SK-N-SH (cell line): ENCODE data around the gene TRPV5. TPM values are rescaled to one million over a fixed set of nuclear protein-coding genes. Genes with fewer than 3 reads are reported as not detected.

Experiments used
- CTCF ChIA-PET: fragments of 300-600, 350-600 bp; formaldehyde crosslinking; extraction: SDS; loops from one replicate; lab custom pipeline; 2021; lab: Yijun Ruan, JAX
- POLR2A ChIA-PET: fragments of 350-600 bp; sonication (Branson Sonifier 250); formaldehyde crosslinking; extraction: SDS; loops from one replicate; lab custom pipeline; 2020; ENCODE audit warnings: antibody characterized with exemption, inconsistent platforms; lab: Yijun Ruan, JAX
- DNase-seq: peaks from one replicate; pipeline ENCODE4 v3.0.0; 2012
- H2AFZ ChIP-seq: fragments of 200-600 bp; sonication (generic); 2 replicates; pipeline ENCODE4 v1.8.1; 2016; ENCODE audit warnings: antibody characterized with exemption, mild to moderate bottlenecking, low read depth
- H3F3A ChIP-seq: fragments of 200-600 bp; sonication (generic); replicated peaks from 2 replicates; pipeline ENCODE3; 2016; ENCODE audit warnings: antibody characterized with exemption, mild to moderate bottlenecking; ENCODE audit not compliant: insufficient read depth
- H3K27ac ChIP-seq, 2 experiments: fragments of 200-500 bp in 1 of 2; fragments of 200-600 bp in 1 of 2; sonication (Bioruptor generic) in 1 of 2; sonication (generic), shearing (Covaris generic) in 1 of 2; 2 replicates each; pipeline versions ENCODE4 v1.5.1 to v1.6.1; 2014 to 2016; ENCODE audit warnings: low read depth in 2 of 2, inconsistent platforms in 1 of 2, low read length in 1 of 2, mild to moderate bottlenecking in 1 of 2, mixed read lengths in 1 of 2
- H3K27me3 ChIP-seq: fragments of 200-600 bp; sonication (generic), shearing (Covaris generic); 2 replicates; pipeline ENCODE4 v1.6.1; 2016; ENCODE audit warnings: mixed run types; ENCODE audit not compliant: insufficient read depth
- H3K36me3 ChIP-seq, 2 experiments: fragments of 200-500 bp in 1 of 2; fragments of 200-600 bp in 1 of 2; sonication (Bioruptor generic) in 1 of 2; sonication (generic) in 1 of 2; replicated peaks in 1 of 2; 2 replicates each; pipeline versions ENCODE3 to v1.5.1; 2014 to 2016; ENCODE audit warnings: low read length in 1 of 2, mild to moderate bottlenecking in 1 of 2; ENCODE audit not compliant: insufficient read depth in 2 of 2, control insufficient read depth in 1 of 2
- H3K4me1 ChIP-seq, 2 experiments: fragments of 200-500 bp in 1 of 2; fragments of 200-600 bp in 1 of 2; sonication (Bioruptor generic) in 1 of 2; sonication (generic), shearing (Covaris generic) in 1 of 2; 2 replicates each; pipeline versions ENCODE4 v1.5.1 to v1.6.1; 2014 to 2016; ENCODE audit warnings: low read depth in 1 of 2, low read length in 1 of 2, mixed run types in 1 of 2; ENCODE audit not compliant: insufficient read depth in 2 of 2, control insufficient read depth in 1 of 2
- H3K4me2 ChIP-seq: fragments of 200-600 bp; sonication (generic), shearing (Covaris generic); 2 replicates; pipeline ENCODE4 v1.6.1; 2017; ENCODE audit warnings: mixed run types
- H3K4me3 ChIP-seq, 2 experiments: fragments of 200-500 bp in 1 of 2; fragments of 200-600 bp in 1 of 2; sonication (Bioruptor generic) in 1 of 2; sonication (generic), shearing (Covaris generic) in 1 of 2; 2 replicates each; pipeline versions ENCODE4 v1.5.1 to v1.8.1; 2014 to 2016; ENCODE audit warnings: low read depth in 2 of 2, inconsistent platforms in 1 of 2, low read length in 1 of 2, mild to moderate bottlenecking in 1 of 2, mixed read lengths in 1 of 2, moderate library complexity in 1 of 2
- H3K79me2 ChIP-seq: fragments of 200-600 bp; sonication (generic); 2 replicates; pipeline ENCODE4 v1.8.1; 2017; ENCODE audit warnings: mild to moderate bottlenecking; ENCODE audit not compliant: insufficient read depth
- H3K9ac ChIP-seq: fragments of 200-600 bp; sonication (generic); 2 replicates; pipeline ENCODE4 v1.6.1; 2017; ENCODE audit warnings: mixed run types
- H3K9me2 ChIP-seq: fragments of 200-600 bp; sonication (generic); 2 replicates; pipeline ENCODE4 v1.6.1; 2017; ENCODE audit warnings: mixed run types
- H3K9me3 ChIP-seq: fragments of 200-600 bp; sonication (generic); 2 replicates; pipeline ENCODE4 v1.6.1; 2017; ENCODE audit warnings: mixed run types, mild to moderate bottlenecking, moderate library complexity
- H4K20me1 ChIP-seq: fragments of 200-600 bp; sonication (generic); 2 replicates; pipeline ENCODE4 v1.6.1; 2017; ENCODE audit warnings: mild to moderate bottlenecking, mixed run types; ENCODE audit not compliant: insufficient read depth
- GATA2 ChIP-seq: sonication (generic); formaldehyde crosslinking; IDR thresholded peaks from 2 replicates; pipeline ENCODE4 v1.5.0; 2020; ENCODE audit warnings: mild to moderate bottlenecking, missing genetic modification reagents
- JUND ChIP-seq: IDR thresholded peaks from 2 replicates; pipeline ENCODE4 v1.4.0; 2012
- MEF2A ChIP-seq: IDR thresholded peaks from 2 replicates; pipeline ENCODE4 v1.4.0; 2012; ENCODE audit warnings: low read depth, borderline replicate concordance
- MXI1 ChIP-seq: IDR thresholded peaks from 2 replicates; pipeline ENCODE4 v1.6.1; 2012; ENCODE audit warnings: mild to moderate bottlenecking, low read depth, low read length, improper control_type of control experiment
- POLR2AphosphoS5 ChIP-seq: IDR thresholded peaks from 2 replicates; pipeline ENCODE4 v1.6.1; 2012; ENCODE audit warnings: low read depth, low read length
- RCOR1 ChIP-seq: fragments of 150-350 bp; IDR thresholded peaks from 2 replicates; pipeline ENCODE4 v1.6.1; 2017; ENCODE audit warnings: antibody characterized with exemption, low read length
- RFX5 ChIP-seq: IDR thresholded peaks from 2 replicates; pipeline ENCODE4 v1.6.1; 2012; ENCODE audit warnings: mild to moderate bottlenecking, improper control_type of control experiment, low read length
- RXRA ChIP-seq: IDR thresholded peaks from 2 replicates; pipeline ENCODE4 v1.4.0; 2012; ENCODE audit warnings: low read depth, mild to moderate bottlenecking, borderline replicate concordance
- SMC3 ChIP-seq: IDR thresholded peaks from 2 replicates; pipeline ENCODE4 v1.6.1; 2012; ENCODE audit warnings: low read depth, low read length, improper control_type of control experiment
- WGBS: methylation state at CpG from one replicate; pipeline ENCODE4 v1.1.6; 2017; ENCODE audit warnings: low lambda C conversion rate; 5-methylcytosine and 5-hydroxymethylcytosine counted together
- polyA plus RNA-seq, 3 experiments: library from polyadenylated mRNA; depleted of rRNA; stranded (reverse); fragments of >200 nt; gene quantifications; 2 replicates each; pipeline ENCODE4 v1.2.3, GENCODE V29; 2012
- TF ChIP-seq, protein P1 (sequence below): fragments of 200-600 bp; sonication (generic); IDR thresholded peaks from 2 replicates; pipeline ENCODE4 v1.6.1; 2017; ENCODE audit warnings: antibody characterized with exemption, mild to moderate bottlenecking, moderate library complexity
- TF ChIP-seq, protein P2 (sequence below): IDR thresholded peaks from 2 replicates; pipeline ENCODE4 v1.6.1; 2012; ENCODE audit warnings: mild to moderate bottlenecking, low read depth, low read length, moderate library complexity
- TF ChIP-seq, protein P3 (sequence below): IDR thresholded peaks from 2 replicates; pipeline ENCODE4 v1.4.0; 2012; ENCODE audit warnings: low read depth
- TF ChIP-seq, protein P4 (sequence below): fragments of 150-350 bp; IDR thresholded peaks from 2 replicates; pipeline ENCODE4 v1.6.1; 2017; ENCODE audit warnings: antibody characterized with exemption, low read length, low read depth, borderline replicate concordance
- TF ChIP-seq, protein P5 (sequence below): IDR thresholded peaks from 2 replicates; pipeline ENCODE4 v1.4.0; 2012; ENCODE audit warnings: low read depth, borderline replicate concordance
- TF ChIP-seq, protein P6 (sequence below): fragments of 150-350 bp; IDR thresholded peaks from 2 replicates; pipeline ENCODE4 v1.6.1; 2016; ENCODE audit warnings: mild to moderate bottlenecking, low read depth, low read length

Gene TRPV5
- polyA plus RNA-seq, 1 of the 3 experiments (the other 2 are of a cell fraction): not detected

DNA sequence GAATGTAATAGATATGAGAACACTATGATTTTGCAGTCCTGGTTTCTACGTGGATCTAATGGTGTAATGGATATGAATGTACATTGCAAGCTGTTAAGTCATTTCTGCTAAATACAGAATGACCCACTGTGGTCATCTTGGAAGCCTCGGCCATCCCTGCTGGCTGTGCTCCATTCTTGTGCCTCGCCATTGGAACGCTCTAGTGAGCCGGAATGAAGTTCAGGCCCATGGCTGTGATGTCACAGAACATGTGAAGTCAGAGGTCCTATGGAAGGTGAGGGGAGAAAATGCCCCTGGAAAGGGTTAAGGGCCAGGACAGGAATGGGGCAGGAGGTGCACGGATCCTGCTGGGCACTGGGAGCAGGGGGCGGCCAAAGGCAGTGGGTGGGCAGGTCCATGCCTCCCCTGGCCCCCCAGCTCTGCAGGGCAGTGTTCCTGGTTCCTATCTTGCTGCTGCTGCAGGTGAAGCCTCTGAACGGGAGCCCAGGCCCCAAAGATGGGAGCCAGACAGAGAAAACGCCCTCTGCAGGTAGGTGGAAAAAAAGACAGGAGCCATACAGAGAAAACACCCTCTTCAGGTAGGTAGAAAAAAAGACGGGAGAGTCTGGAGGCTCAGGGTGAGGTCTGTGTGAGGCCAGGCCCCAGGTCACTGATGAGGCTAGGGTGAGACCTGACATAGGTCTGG is 5.8 kb upstream of the TRPV5 start, which contains the start of gene LLCFC1:
Gene LLCFC1 (plus strand): TSS at position 259 of the 685 bp plus-strand sequence. CDS start 138 bp downstream, at position 397.
- no peaks in the 10 kb centered on the region for H3K9me2 ChIP-seq
- WGBS: 41% methylated on average over 10 of the region's 10 CpGs
- no peaks in the 10 kb centered on the region for H4K20me1 ChIP-seq
- H3K79me2 ChIP-seq: no peaks in the 10 kb centered on the region
- no peaks in the 10 kb centered on the region for H3F3A ChIP-seq
- H3K9me3 ChIP-seq: no peaks in the 10 kb centered on the region
- peaks cover 34% of the 10 kb centered on the region for H3K27me3 ChIP-seq
- no peak within 1 kb of the TSS for H3K4me2 ChIP-seq
- DNase-seq: peak; percentile 33
- no peak within 1 kb of the TSS for H3K9ac ChIP-seq
- H3K4me3 ChIP-seq: no peak within 1 kb of the TSS
- ChIA-PET POLR2A (interaction anchor here (0.7 kb wide), 1 partner anchor 787 kb away, joined by 3 read pairs; no protein-coding TSS in a partner anchor), CTCF (interaction anchor here (0.6 to 1.0 kb wide), 2 partner anchors 12 to 573 kb away, joined by 3 read pairs; no protein-coding TSS in a partner anchor)
- no peaks in the 10 kb centered on the region for H3K36me3 ChIP-seq
- H2AFZ ChIP-seq: no peak within 1 kb of the TSS
- peaks cover 0 to 10% of the 10 kb centered on the region in 2 experiments; a peak in 2 of 4 replicates for H3K4me1 ChIP-seq
- no peak within 1 kb of the TSS for H3K27ac ChIP-seq
- TF ChIP-seq, protein P1, sequence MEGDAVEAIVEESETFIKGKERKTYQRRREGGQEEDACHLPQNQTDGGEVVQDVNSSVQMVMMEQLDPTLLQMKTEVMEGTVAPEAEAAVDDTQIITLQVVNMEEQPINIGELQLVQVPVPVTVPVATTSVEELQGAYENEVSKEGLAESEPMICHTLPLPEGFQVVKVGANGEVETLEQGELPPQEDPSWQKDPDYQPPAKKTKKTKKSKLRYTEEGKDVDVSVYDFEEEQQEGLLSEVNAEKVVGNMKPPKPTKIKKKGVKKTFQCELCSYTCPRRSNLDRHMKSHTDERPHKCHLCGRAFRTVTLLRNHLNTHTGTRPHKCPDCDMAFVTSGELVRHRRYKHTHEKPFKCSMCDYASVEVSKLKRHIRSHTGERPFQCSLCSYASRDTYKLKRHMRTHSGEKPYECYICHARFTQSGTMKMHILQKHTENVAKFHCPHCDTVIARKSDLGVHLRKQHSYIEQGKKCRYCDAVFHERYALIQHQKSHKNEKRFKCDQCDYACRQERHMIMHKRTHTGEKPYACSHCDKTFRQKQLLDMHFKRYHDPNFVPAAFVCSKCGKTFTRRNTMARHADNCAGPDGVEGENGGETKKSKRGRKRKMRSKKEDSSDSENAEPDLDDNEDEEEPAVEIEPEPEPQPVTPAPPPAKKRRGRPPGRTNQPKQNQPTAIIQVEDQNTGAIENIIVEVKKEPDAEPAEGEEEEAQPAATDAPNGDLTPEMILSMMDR: peak; percentile 33; the same call in 1 of the 2 replicates
- no peak for TF ChIP-seq RXRA

DNA sequence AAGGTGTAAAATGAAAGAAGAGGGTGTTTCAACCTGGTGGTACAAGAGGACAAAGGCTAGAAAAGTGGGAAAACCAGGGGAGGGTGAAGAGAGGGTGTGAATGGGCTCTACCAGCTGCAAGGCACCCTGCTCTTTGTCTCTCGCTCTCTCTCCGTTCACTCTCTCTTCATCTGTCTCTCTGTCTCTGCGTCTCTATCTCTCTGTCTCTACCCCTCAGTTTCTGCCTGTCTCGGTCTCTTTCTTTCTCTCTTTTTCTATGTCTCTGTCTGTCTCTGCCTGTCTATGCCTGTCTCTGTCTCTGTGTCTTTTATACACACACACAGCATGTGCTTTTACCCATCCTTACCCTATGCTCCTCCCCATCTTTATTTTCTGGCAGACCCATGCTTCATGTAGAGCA is 5.1 kb upstream of the TRPV5 start:
- no peaks in the 10 kb centered on the region for H3K36me3 ChIP-seq
- H3K9me2 ChIP-seq: no peaks in the 10 kb centered on the region
- H3K79me2 ChIP-seq: no peaks in the 10 kb centered on the region
- 43% methylated on average over 4 of the region's 4 CpGs for WGBS
- no peak for DNase-seq
- no peaks in the 10 kb centered on the region for H3K9me3 ChIP-seq
- no peaks in the 10 kb centered on the region for H4K20me1 ChIP-seq
- ChIA-PET POLR2A (no interaction called here), CTCF (interaction anchor here (0.6 kb wide), 1 partner anchor 573 kb away, joined by 3 read pairs; no protein-coding TSS in a partner anchor)
- no peak overlapping the region for H3K27ac ChIP-seq
- TF ChIP-seq GATA2: no peak
- TF ChIP-seq, protein P2, sequence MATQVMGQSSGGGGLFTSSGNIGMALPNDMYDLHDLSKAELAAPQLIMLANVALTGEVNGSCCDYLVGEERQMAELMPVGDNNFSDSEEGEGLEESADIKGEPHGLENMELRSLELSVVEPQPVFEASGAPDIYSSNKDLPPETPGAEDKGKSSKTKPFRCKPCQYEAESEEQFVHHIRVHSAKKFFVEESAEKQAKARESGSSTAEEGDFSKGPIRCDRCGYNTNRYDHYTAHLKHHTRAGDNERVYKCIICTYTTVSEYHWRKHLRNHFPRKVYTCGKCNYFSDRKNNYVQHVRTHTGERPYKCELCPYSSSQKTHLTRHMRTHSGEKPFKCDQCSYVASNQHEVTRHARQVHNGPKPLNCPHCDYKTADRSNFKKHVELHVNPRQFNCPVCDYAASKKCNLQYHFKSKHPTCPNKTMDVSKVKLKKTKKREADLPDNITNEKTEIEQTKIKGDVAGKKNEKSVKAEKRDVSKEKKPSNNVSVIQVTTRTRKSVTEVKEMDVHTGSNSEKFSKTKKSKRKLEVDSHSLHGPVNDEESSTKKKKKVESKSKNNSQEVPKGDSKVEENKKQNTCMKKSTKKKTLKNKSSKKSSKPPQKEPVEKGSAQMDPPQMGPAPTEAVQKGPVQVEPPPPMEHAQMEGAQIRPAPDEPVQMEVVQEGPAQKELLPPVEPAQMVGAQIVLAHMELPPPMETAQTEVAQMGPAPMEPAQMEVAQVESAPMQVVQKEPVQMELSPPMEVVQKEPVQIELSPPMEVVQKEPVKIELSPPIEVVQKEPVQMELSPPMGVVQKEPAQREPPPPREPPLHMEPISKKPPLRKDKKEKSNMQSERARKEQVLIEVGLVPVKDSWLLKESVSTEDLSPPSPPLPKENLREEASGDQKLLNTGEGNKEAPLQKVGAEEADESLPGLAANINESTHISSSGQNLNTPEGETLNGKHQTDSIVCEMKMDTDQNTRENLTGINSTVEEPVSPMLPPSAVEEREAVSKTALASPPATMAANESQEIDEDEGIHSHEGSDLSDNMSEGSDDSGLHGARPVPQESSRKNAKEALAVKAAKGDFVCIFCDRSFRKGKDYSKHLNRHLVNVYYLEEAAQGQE: no peak
- no peak for TF ChIP-seq POLR2AphosphoS5
- TF ChIP-seq, protein P3, sequence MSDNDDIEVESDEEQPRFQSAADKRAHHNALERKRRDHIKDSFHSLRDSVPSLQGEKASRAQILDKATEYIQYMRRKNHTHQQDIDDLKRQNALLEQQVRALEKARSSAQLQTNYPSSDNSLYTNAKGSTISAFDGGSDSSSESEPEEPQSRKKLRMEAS: no peak
- TF ChIP-seq, protein P4, sequence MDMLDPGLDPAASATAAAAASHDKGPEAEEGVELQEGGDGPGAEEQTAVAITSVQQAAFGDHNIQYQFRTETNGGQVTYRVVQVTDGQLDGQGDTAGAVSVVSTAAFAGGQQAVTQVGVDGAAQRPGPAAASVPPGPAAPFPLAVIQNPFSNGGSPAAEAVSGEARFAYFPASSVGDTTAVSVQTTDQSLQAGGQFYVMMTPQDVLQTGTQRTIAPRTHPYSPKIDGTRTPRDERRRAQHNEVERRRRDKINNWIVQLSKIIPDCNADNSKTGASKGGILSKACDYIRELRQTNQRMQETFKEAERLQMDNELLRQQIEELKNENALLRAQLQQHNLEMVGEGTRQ: no peak
- no peak for TF ChIP-seq MXI1
- TF ChIP-seq SMC3: no peak
- no peak for TF ChIP-seq MEF2A
- no peak for TF ChIP-seq JUND
- TF ChIP-seq, protein P5, sequence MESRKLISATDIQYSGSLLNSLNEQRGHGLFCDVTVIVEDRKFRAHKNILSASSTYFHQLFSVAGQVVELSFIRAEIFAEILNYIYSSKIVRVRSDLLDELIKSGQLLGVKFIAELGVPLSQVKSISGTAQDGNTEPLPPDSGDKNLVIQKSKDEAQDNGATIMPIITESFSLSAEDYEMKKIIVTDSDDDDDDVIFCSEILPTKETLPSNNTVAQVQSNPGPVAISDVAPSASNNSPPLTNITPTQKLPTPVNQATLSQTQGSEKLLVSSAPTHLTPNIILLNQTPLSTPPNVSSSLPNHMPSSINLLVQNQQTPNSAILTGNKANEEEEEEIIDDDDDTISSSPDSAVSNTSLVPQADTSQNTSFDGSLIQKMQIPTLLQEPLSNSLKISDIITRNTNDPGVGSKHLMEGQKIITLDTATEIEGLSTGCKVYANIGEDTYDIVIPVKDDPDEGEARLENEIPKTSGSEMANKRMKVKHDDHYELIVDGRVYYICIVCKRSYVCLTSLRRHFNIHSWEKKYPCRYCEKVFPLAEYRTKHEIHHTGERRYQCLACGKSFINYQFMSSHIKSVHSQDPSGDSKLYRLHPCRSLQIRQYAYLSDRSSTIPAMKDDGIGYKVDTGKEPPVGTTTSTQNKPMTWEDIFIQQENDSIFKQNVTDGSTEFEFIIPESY: no peak
- no peak for TF ChIP-seq RCOR1
- TF ChIP-seq RFX5: no peak
- TF ChIP-seq, protein P6, sequence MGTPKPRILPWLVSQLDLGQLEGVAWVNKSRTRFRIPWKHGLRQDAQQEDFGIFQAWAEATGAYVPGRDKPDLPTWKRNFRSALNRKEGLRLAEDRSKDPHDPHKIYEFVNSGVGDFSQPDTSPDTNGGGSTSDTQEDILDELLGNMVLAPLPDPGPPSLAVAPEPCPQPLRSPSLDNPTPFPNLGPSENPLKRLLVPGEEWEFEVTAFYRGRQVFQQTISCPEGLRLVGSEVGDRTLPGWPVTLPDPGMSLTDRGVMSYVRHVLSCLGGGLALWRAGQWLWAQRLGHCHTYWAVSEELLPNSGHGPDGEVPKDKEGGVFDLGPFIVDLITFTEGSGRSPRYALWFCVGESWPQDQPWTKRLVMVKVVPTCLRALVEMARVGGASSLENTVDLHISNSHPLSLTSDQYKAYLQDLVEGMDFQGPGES: no peak
- TF ChIP-seq, all 33 proteins: peak for 0
- Histone ChIP-seq H2AFZ (no peak overlapping the region), H3F3A (no peaks in the 10 kb centered on the region), H3K4me1 (peaks cover 0 to 10% of the 10 kb centered on the region in 2 experiments; a peak in 2 of 4 replicates), H3K4me3 (no peak overlapping the region), H3K9ac (no peak overlapping the region), H3K27me3 (peaks cover 39% of the 10 kb centered on the region), H3K4me2 (no peak overlapping the region)
